ENCODE data around the gene RBM39.
"Not testable (repeated sequence)": the region's sequence is repeated elsewhere in the genome, so short reads cannot be mapped to it uniquely, and the experiment has no call there.

The RBM39 gene

DNA sequence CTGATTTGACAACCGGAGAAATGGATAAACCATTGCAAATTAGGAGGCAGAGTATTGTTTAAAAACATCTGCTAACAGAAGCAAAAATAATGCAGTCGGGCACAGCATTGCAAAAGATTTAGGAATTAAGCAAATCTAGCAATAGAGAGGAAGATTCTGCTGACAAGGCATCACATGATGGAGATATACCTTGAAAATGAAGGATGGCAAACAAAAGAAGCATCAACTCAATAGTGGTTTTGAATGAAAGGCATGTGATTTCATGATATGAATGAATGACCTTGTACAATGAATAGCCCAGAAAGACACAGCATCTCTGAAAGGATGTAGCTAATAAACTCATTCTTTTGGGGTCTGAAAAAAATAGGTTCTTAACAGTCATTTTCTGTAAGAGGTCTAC is 8.6 kb upstream of the RBM39 start:
- DNase-seq, result no peak

GRCh38 chr20:35744492-35744841 is 2.4 kb upstream of the RBM39 start:
- not testable (repeated sequence) for DNase-seq

DNA sequence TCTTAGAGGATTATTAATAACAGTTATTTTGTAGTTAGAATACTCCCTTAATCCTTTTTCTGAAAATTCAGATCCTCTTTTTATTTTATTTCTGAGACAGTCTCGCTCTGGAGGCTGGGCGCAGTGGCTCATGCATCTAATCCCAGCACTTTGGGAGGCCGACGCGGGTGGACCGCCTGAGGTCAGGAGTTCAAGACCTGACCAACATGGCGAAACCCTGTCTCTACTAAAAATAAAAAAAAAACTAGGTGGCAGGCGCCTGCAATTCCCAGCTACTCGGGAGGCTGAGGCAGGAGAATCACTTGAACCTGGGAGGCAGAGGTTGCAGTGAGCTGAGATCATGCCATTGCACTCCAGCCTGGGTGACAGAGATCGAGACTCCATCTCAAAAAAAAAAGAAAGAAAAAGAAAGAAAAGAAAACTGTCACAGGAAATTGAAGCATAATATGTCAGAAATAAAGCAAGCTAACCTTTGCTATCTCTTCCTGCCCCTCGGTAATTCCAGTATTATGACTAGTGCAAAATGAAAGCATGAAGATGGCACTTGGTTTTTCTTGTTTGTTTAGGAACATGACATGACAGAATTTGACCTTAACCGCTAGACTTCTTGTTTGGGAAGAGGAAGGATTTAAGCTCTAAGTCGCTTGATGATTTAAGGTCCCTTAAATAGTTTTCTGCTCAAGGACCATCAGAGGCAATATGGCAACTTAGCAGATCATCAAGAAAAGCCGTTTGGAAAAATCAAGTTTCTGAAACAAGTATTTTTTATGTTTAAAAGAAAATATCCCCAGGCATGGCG is 1.8 kb upstream of the RBM39 start:
- DNase-seq, result peak; percentile 50

DNA sequence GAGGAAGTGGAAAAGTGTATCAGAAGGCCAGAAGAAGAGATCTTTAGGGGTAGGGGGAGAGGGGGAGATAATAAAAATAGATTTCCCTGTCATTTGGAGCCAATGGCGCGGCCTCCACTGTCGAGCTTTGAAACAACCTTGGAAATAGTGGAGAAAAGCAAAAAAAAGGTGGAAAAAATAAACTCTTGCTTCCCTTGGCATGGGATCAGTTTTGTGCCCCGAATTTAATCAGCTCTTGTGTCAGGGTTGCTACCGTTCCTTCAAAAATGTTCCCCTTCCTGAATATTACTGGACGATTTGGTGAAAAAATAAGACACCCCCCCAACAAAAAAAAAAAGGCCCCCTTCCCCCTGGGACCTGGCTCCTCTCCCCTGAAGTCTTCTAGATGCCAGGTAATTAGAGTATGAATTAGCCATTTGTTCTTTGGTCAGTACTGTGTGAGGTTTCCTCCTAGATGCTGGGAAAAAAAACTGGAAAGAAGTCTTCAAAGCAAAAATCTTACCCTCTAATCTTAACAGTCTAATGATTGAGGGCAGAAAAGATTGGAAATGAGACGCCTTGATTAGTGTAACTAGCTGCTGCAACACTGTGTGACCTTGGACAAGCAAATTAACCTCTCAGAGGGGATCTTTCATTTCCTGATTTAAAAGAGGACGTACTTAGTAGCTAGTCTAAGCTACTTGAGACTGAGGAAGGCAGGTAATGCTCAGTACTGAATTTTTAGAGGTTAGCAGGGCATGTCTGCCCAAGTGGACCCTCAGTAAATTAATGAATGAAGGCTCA is 872 bp upstream of the RBM39 start:
- DNase-seq, result peak; percentile 63

DNA sequence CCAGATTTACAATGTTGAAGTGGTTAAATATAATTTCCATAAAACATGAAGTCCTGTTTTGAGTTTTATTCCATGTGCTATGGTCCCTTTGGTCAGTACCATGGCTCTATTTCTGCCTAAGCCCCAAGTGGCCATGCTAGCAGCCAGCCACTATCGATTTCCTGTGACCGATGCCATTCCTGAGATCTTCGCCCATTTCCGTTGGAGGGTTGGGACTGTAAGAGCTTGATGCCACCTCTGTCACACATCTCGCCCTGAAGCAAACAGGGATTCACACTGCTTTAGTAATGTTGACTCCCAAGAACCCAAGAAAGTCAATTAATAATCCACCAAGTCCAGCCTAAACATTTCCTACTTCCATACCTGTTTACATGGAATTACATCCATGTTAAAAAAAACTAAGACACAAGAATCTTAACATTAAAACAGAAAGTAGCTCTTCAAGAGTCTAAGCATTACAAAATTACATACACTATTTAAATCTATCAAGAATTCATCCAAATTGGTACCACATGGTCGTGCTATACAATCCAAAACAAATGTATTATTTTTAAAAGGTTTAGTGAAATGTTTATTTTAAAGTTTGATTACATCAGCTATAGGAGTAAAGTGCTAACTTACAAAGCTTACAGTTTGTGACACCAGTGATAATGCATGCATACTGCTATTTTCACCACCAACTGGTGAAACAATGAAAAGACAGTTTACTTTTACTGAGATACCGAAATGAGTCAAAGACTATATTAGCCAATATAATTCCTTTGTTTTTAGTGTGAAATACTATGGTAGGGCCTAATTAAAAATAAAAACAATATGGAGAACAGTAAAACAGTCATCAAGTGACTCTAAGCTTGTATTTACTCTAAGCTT is 2.5 kb downstream of the RBM39 start:
- peak; percentile 68 for DNase-seq

- DNase-seq, result no peak
These were observed 3.5 kb downstream of the RBM39 start for GRCh38 chr20:35738410-35739179.

DNA sequence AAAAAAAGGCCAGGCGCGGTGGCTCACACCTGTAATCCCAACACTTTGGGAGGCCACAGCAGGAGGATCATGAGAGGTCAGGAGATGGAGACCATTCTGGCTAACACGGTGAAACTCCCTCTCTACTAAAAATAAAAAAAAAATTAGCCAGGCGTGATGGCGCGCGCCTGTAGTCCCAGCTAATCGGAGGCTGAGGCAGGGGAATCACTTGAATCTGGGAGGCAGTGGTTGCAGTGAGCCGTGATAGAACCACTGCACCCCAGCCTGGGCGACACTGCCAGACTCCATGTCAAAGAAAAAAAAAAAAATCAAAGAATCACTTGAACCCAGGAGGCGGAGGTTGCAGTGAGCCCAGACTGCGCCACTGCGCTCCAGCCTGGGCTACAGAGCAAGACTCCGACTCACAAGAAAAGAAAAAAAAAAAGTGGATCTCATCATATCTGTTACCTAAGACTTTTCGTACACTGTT is 4.2 kb downstream of the RBM39 start:
- no peak for DNase-seq

DNA sequence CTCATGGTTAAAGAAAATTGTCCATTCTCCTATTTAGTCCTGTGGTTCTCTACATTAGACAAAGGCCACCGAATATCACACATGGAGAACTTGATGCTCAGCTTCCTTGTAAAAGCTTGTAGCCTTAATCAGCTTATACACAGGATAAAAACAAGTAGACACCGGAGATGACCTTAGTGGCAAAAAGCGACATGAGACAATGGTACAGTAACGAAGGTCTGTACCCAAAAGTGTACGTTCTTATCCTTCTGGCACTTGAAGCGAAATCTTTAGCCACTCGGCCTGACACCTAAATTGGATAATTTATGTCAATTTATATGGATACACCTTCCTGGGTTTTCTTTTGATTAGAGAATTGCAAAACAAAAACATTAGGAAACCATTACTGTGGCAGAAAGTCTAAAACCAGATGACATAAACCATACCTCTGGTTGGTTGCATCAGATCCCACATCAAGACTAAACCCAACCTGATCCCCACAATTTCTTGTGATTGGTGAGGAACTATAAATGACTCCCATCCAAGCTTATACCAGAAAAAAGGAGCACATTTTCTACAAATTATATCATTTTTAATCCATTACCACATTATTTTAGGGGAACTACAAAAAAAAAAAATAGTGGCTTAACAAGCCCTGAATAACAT is 6.1 kb downstream of the RBM39 start:
- no peak for DNase-seq

GRCh38 chr20:35734777-35735649 is 7.0 kb downstream of the RBM39 start:
- no peak for DNase-seq

GRCh38 chr20:35734374-35734773 is 7.7 kb downstream of the RBM39 start:
- DNase-seq, result no peak

GRCh38 chr20:35732644-35732982 is 9.4 kb downstream of the RBM39 start:
- DNase-seq, result peak; percentile 0

DNA sequence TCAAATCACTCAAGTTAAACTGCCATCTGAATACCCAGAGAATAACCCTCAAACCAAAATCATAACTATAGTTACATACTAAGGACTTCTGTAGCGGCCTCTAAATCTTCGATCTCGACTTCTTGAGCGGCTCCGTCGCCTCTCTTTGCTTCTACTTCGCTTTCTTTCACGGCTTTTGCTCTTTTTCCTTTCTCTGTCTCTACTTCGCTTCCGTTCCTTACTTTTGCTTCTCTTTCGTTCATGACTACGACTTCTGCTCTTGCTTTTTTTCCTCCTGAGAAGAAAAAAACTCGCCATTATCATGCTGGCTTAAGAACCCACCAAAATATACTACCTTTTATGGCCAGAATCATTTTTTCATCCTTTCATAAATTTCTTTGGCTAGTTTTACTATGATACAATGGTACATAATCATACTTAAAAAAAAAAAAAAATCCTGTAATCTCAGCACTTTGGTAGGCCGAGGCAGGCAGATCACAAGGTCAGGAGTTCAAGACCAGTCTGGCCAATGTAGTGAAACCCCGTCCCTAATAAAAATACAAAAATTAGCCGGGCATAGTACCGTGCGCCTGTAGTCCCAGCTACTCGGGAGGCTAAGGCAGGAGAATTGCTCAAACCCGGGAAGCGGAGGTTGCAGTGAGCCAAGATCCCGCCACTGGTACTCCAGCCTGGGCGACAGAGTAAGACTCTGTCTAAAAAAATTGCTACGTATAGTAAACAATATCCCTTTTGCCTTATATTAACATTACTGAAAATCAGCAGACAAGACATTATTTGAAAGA is 10.0 kb downstream of the RBM39 start:
- peak; percentile 0 for DNase-seq

DNA sequence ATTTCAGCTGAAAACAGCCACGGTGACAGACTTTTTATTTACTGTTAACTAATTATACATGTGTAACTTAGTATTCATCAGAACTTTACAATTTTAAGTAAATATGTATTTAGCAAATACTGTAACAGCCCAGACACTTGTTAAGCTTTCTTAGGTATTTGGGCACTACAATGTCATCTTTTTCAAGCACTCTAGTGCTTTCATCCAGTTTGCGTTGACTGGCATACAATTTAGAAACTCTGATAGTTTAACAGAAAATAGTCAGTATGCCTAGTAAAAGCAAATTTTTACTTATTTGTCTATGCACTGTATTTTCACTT is 10.6 kb downstream of the RBM39 start:
- DNase-seq, result peak; percentile 0

DNA sequence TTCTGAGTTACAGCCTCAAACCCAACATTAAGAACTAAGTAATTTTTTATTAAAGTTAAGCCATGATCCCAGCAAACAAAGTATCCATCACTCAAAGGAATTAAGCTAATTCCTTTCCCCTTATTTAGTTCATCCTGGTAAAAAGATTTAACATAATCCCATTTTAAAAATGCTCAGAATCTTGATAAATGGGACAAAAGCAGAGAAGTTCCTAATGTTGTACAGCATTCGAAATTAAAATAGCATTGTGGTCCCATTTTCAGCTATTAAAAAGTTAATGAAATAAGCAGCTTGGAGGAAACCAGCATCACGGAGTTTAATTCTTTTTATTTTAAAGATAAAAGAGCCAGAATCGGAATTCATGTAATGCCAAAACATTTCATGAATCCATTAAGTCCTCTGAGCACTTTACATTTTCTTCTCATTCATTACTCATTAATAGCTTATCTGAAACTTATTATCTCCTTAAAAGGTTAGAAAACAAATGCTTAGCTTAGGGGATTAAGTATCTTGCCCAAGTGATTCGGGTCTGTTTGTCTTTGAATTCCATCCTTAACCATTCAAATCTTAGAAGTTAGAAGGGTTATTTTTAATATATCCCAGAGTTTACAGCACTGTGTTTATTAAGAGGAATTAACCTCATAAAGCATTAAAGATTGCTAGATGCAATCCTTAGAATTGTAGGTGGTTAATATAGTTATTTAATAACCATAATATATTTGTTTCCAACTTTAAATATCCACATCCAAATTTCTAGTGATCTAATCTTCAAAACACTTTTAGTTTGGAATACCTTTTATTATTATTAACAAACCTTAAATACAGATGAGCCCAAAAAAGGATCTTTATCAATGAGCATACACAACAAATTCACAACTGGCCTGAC is 11.2 kb downstream of the RBM39 start:
- peak; percentile 0 for DNase-seq

DNA sequence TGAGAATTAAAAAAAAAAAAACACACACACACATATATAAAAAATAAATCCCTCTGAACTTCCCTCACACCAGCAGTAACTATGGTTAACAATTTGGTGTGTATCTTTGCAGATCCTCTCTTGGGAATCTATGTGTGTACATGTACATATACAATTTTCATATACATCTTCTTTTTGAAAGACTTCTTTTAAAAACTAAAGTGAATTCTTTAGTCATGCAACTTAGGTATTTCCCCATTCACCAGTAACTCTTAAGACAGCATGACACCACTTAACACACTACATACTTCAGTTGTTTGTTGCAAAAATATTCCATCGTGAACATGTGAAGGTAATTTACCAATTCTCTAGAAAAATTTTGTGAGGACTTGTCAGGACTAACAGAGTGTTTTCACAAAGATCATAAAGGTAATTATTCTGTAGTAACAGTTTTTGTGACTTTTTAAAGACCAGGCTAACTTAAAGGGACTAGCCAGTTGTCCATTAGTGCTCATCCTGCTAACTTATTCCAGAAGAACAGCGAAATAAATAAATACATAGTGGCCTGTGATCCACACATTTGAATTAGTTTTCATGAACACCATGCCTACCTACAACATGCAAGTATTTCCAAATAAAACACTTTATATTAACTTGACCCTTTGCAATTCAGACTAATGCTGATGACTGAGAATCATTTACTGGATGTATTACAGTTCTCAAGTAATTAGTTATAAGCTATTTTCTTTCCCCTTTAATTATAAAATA is 12.1 kb downstream of the RBM39 start:
- no peak for DNase-seq

DNA sequence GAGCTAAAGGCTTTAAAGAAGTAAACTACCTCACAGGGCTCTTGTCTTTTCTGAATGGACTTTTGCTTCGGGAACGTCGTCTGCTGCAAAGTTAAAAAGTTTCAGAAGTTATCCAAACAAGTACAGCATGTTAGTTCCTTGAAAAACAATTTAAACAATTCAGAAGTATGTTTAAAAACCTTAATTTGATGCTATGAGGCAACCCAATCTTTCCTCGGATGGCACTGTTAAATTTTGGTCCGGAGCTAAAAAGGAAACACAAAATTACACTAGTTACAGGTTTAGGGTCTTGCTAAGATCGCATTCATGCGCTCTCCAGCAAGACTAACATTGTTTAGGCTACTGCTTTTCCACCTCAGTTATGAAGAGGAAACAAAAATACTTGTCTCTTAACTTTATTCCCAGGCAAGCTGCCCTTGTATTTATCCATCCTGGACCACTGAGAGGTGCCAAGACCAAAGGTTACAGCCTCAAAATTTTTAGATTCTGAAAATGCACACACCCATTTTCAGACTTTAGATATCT is 12.7 kb downstream of the RBM39 start:
- no peak for DNase-seq

- no peak for DNase-seq
These were observed 15.0 kb downstream of the RBM39 start for GRCh38 chr20:35726842-35727711.

Data from CD4-positive, alpha-beta T cell treated with Interleukin-21 for 1 hour (primary cell).